NCI-H2107 treated with DMSO at 0.1 percent for 48 hours (cell line): Measurements from ENCODE around the gene TMEM190.
A peak's percentile ranks its signal among the peaks of the same experiment; 100 is the strongest.
"Not testable (repeated sequence)": the region's sequence is repeated elsewhere in the genome, so short reads cannot be mapped to it uniquely, and the experiment has no call there.

Experiments
- DNase-seq: peaks from one replicate; lab custom pipeline; 2025; ENCODE audit not compliant: unreplicated experiment; lab: John Stamatoyannopoulos, UW

Gene TMEM190

GRCh38 chr19:55418185-55418584 lies 41.6 kb downstream of the TMEM190 start:
- DNase-seq = peak; percentile 18

GRCh38 chr19:55419103-55419502 lies 42.5 kb downstream of the TMEM190 start:
- DNase-seq = no peak

GRCh38 chr19:55419624-55420236 lies 43.1 kb downstream of the TMEM190 start:
- no peak for DNase-seq

- DNase-seq = not testable (repeated sequence)
These were observed 44.7 kb downstream of the TMEM190 start for GRCh38 chr19:55421281-55421680.

GRCh38 chr19:55423225-55424005 lies 46.8 kb downstream of the TMEM190 start:
- DNase-seq = no peak

GRCh38 chr19:55424518-55424917 lies 47.9 kb downstream of the TMEM190 start:
- DNase-seq = no peak

- DNase-seq = no peak
These were observed 49.4 kb downstream of the TMEM190 start for GRCh38 chr19:55426042-55426441.
